Panc1 (cell line): Measurements from ENCODE around the gene ABLIM2.

Source experiments
- POLR2AphosphoS5 ChIP-seq: IDR thresholded peaks from 2 replicates; pipeline ENCODE4 v1.6.1; 2012; ENCODE audit warnings: mild to moderate bottlenecking, low read depth, low read length, moderate library complexity
- TF ChIP-seq, protein P1 (sequence below): fragments of 450-650 bp; IDR thresholded peaks from 2 replicates; pipeline ENCODE4 v1.5.1; 2017; ENCODE audit warnings: mild to moderate bottlenecking

- TF ChIP-seq, protein P1, sequence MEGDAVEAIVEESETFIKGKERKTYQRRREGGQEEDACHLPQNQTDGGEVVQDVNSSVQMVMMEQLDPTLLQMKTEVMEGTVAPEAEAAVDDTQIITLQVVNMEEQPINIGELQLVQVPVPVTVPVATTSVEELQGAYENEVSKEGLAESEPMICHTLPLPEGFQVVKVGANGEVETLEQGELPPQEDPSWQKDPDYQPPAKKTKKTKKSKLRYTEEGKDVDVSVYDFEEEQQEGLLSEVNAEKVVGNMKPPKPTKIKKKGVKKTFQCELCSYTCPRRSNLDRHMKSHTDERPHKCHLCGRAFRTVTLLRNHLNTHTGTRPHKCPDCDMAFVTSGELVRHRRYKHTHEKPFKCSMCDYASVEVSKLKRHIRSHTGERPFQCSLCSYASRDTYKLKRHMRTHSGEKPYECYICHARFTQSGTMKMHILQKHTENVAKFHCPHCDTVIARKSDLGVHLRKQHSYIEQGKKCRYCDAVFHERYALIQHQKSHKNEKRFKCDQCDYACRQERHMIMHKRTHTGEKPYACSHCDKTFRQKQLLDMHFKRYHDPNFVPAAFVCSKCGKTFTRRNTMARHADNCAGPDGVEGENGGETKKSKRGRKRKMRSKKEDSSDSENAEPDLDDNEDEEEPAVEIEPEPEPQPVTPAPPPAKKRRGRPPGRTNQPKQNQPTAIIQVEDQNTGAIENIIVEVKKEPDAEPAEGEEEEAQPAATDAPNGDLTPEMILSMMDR = no peak
- TF ChIP-seq POLR2AphosphoS5 = no peak
Observed at GRCh38 chr4:8180310-8181093, 21.9 kb upstream of the ABLIM2 start.
